Right forelimb (tissue), 1 donor: ENCODE results near the gene CD37.
"Not testable (repeated sequence)": the region's sequence is repeated elsewhere in the genome, so short reads cannot be mapped to it uniquely, and the experiment has no call there.

Experiments used
- DNase-seq: peaks from one replicate; pipeline ENCODE4 v3.0.0-alpha.2; 2018

CD37 gene

GRCh38 chr19:49335071-49335783 lies at the start of gene CD37:
CD37 (plus strand) TSS chr19:49335406; CDS start chr19:49335541, 135 bp downstream.
- DNase-seq = no peak

GRCh38 chr19:49287141-49287770 lies 48.0 kb upstream of the CD37 start:
- DNase-seq = no peak

- not testable (repeated sequence) for DNase-seq
Measured at GRCh38 chr19:49288205-49288604, 47.0 kb upstream of the CD37 start.

- not testable (repeated sequence) for DNase-seq
Measured at GRCh38 chr19:49289286-49289685, 45.9 kb upstream of the CD37 start.

- no peak for DNase-seq
Measured at GRCh38 chr19:49290517-49290916, 44.7 kb upstream of the CD37 start.

- no peak for DNase-seq
Measured at GRCh38 chr19:49294401-49294800, 40.8 kb upstream of the CD37 start.

- no peak for DNase-seq
Measured at GRCh38 chr19:49295208-49295880, 39.9 kb upstream of the CD37 start.

- no peak for DNase-seq
Measured at GRCh38 chr19:49297403-49297802, 37.8 kb upstream of the CD37 start.

GRCh38 chr19:49298653-49299052 lies 36.6 kb upstream of the CD37 start:
- not testable (repeated sequence) for DNase-seq

GRCh38 chr19:49301165-49301865 lies 33.9 kb upstream of the CD37 start:
- peak; percentile 74 for DNase-seq

GRCh38 chr19:49301866-49302252 lies 33.3 kb upstream of the CD37 start:
- no peak for DNase-seq

- DNase-seq = not testable (repeated sequence)
Measured at GRCh38 chr19:49306734-49307133, 28.5 kb upstream of the CD37 start.

- DNase-seq = no peak
Measured at GRCh38 chr19:49309087-49309486, 26.1 kb upstream of the CD37 start.

GRCh38 chr19:49315111-49315510 lies 20.1 kb upstream of the CD37 start:
- DNase-seq = no peak

- DNase-seq = no peak
Measured at GRCh38 chr19:49316284-49316683, 18.9 kb upstream of the CD37 start.

GRCh38 chr19:49318296-49318695 lies 16.9 kb upstream of the CD37 start:
- no peak for DNase-seq

GRCh38 chr19:49324801-49325576 lies 10.2 kb upstream of the CD37 start, which contains the start of gene SLC6A16:
SLC6A16 (minus strand) TSS chr19:49325191; CDS start chr19:49311347, 13,844 bp downstream.
- DNase-seq = no peak

GRCh38 chr19:49325756-49326155 lies 9.4 kb upstream of the CD37 start:
- DNase-seq = not testable (repeated sequence)

- no peak for DNase-seq
Measured at GRCh38 chr19:49326165-49326704, 9.0 kb upstream of the CD37 start.

GRCh38 chr19:49327878-49328544 lies 7.2 kb upstream of the CD37 start:
- no peak for DNase-seq

GRCh38 chr19:49328741-49329140 lies 6.5 kb upstream of the CD37 start:
- DNase-seq = no peak
